ENCODE results near the gene NBAS.

The NBAS gene

DNA sequence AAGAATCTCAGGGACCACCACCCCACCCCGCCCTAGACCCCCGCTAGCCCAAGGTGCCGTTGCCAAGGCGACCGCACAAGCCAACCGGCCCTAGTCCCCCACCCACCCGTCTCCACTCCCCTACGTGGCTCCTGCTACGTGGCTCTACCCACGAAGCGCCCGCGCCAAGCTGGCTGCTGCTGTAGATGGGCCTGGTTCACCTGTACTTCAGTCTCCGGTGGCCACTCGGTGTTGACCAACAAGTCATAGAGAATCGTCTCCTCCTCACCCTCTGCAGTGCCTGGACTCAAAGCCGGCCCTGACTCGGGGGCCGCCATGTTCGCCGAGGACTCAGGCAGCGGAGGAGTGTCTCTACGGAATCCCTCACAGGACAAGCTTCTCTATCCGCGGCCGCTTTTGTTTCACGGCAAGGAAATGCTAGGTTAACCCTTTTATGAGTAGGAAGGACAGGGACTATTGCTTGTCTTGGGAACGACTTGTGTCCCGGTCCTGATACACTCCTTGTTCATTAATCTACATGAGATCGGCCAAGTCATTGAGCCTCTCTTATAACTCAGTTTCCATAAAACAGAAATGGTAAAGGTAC, at the start of gene NBAS:
TSS of gene NBAS (minus strand) at position 347 of the 586 bp plus-strand sequence. CDS start at position 317, 30 bp downstream.
- peak; percentile 89 to 92 for DNase-seq

DNA sequence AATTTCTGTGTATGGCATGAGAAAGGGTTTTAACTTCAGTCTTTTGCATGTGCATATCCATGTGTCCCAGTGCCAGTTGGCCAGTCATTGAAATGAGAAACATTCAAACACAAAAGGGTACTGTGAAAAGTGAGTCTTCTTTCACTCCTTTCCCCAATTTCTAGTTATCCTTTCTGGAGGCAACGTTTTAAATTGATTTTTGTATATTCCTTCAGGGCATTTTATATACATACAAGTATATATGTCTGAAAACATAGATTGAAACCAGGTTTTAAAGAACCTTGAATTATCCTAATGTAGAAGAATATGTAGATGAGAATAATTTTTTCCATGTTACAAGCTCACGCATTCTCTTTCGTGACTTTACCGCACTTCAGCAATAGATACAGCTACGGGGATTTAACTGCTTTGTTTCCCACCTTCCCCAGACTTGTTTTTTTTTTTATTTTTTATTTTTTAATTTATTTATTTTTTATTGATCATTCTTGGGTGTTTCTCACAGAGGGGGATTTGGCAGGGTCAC, 49.4 kb upstream of the NBAS start:
- no peak for DNase-seq

DNA sequence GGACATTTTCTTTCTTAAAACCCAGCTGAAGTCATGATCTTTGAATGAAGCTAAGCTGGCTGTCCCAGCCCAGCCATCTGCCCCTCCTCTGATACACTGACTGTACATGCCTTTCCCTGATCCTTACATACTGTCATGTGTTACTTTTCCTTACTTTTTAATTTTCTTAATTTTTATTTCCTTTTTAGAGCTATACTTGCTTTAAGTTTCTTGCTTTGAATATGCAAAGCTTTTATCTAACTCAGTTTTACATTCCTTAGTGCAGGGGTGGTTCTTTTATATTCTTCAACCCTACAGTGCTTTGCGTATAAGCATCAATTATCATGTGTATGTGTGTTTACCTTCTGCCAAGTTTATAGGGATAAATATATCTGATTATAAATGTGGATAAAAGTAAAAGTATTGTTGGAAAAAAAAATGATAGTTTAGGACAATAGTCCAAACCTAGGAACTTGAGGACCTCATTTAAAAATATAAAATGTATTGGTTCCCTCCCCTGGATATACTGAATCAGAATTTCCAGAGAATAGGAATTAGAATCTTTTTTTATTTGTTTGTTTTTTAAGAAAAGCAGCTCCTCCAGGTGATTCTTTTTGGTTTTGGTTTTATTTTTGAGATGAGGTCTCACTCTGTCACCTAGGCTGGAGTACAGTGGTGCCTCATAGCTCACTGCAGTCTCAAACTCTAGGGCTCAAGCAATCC, 48.4 kb upstream of the NBAS start:
- DNase-seq, result no peak

GRCh38 chr2:15608392-15608761, 47.2 kb upstream of the NBAS start:
- DNase-seq, result no peak

DNA sequence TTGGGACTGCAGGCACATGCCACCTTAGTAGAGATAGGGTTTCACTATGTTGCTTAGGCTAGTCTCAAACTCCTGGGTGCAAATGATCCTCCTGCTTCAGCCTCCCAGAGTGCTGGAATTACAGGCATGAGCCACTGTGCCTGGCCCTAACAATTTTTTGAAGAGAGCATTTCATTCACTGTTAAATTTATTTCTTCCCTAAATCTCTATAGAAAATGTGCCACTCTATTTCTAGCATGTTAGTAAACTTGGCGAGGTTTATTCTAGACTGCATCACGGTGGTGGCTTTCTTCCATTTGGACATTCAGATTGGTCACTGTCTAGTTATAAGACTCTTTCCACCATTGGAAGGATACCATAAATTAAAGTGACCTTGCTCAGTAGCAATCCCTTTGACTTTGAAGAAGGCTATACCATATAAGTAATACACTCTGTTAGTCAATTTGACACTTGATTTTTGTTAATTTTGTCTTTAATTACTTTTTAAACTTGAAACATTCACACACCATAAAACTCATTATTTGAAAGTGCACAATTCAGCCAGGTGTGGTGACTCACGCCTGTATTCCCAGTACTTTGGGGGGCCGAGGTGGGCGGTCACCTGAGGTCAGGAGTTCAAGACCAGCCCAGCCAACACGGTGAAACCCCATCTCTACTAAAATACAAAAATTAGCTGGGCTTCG, 46.7 kb upstream of the NBAS start:
- DNase-seq, result no peak

DNA sequence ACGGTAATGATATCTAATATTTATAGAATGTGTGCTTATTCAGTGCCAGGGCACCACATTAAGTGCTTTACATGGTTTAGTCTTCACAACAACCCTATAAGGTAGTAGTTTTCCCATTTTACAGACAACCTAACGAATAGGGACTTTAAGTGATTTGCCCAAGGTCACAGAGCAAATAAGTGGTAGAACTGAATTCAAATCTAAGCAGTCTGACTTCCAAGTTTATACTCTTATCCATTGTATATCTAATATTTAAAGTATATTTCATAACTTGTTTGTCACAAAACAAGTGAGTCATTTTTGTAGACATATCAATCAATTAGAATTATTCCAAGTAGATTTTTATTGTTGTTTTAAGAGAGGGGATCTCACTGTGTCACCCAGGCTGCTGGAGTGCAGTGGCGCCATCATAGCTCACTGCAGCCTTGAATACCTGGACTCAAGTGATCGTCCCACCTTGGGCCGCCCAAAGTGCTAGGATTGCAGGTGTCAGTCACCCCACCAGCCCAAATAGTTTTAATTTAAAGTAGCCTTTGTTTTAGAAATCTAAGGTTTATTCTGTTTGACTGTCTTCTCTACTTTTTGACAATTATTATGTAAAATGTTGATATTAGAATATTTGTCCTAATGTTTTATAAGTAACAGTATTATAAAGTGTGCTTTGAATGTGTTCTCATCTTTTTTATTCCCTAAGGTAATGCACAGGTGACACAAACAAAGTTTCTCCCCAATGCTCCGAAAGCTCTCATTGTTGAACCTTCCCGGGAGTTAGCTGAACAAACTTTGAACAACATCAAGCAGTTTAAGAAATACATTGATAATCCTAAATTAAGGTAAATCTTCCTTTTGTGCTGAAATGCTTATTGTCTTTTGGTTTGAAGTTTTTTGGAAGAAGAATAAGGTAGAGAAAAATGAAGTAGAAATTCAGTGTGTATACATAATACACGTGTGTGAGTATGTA, 45.6 kb upstream of the NBAS start:
- DNase-seq, result no peak

DNA sequence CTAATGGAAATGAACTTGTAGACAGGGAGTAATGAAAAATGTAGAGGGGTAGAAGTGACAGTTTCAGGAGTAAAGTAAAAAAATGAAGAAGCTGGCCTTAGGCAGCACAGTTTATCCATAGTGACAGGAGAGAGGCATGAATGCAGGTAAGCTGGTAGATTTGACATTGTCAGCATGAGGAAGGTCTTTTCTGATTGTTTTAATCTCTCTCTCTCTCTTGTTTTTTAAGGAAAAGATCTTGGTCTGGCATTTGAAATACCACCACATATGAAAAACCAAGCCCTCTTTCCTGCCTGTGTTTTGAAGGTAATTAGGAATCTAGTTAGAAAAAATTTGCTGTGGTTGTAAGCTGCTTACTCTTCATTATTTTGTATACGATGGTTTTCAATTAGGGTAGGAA, 44.6 kb upstream of the NBAS start:
- no peak for DNase-seq

GRCh38 chr2:15603948-15604347, 42.8 kb upstream of the NBAS start:
- DNase-seq, result no peak

- DNase-seq, result no peak
Observed at GRCh38 chr2:15603044-15603765, 42.1 kb upstream of the NBAS start.

GRCh38 chr2:15602393-15602792, 41.3 kb upstream of the NBAS start:
- no peak for DNase-seq

DNA sequence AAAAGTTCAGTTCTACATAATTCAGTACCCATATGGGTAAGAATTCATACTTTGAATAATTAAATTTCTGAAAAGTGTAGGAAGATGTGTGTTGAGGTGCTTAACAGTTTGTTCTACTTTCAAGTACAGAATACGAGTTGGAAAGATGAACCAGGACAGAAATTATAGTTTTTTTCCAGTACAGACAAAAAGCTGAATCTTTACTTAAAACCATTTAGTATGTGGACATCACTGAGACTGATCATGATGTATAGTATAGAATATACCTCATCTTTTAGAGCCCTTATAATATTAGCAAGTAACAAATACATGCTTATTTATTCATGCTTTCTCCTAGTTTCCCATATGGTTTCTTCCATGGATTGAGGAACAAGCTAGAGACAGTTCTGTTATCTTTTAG, 40.5 kb upstream of the NBAS start:
- DNase-seq, result no peak

DNA sequence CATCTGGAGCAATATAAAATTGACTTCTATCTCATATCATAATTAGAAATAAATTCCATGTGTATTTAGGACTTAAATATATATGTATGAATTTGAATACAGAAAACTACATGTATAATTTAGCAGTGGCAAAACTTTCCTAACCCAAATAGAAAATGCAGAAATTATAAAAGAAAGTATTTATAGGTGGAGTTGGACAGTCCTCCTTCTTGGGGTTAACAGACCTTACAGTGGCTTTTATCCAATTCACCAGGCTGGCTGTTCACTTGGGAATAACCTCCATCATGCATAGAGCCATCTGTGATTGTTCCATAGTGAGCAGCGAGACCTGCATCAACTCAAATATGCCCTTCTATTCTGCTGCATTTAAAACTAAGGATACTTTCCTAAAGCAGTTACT, 38.9 kb upstream of the NBAS start:
- DNase-seq, result no peak

DNA sequence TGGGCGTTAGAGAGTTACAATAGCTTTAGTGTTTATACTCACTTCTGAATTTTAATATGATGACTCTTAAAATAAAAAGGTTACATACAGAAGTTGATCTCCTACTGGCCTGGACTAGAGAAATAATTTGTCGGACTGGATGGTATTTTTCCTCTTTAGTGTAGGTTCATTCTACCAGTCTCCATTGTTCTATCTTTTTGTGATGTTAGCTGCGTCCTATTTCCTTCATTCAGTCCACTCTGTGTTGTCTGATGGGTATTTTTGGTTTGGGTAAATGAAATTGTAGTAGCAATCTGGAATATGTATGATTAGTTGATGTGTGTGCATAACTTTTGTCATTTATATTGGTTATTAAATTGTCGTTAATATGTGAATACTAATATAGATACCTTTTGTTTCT, 35.8 kb upstream of the NBAS start:
- no peak for DNase-seq

GRCh38 chr2:15596350-15596749, 35.2 kb upstream of the NBAS start:
- no peak for DNase-seq

GRCh38 chr2:15595936-15596335, 34.8 kb upstream of the NBAS start:
- no peak for DNase-seq

DNA sequence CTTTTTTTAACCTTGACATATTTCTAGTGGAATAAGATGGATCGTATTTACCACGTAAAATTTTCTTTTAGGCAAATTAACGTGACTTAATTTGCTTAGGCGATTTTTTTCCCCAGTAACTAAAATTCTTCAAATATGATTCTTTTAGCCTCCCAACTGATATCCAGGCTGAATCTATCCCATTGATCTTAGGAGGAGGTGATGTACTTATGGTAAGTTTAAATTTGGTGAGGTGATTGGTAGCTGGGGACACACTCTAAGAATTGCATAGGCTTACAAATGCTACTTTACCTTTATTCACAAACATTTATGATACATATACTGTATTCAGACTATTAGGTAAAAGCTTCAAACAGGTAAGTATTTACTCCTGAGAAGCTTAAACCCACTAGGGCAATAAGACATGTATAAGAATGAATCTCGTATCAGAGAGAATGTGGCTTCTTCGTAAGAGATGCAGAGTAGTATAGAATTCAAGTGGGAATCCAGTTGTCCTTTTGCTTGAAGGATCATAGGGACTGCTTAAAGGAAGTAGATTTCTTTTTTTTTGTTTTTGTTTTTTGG, 34.3 kb upstream of the NBAS start:
- no peak for DNase-seq

- DNase-seq, result no peak
Observed at GRCh38 chr2:15594291-15595256, 33.4 kb upstream of the NBAS start.

GRCh38 chr2:15593327-15593705, 32.2 kb upstream of the NBAS start:
- no peak for DNase-seq

DNA sequence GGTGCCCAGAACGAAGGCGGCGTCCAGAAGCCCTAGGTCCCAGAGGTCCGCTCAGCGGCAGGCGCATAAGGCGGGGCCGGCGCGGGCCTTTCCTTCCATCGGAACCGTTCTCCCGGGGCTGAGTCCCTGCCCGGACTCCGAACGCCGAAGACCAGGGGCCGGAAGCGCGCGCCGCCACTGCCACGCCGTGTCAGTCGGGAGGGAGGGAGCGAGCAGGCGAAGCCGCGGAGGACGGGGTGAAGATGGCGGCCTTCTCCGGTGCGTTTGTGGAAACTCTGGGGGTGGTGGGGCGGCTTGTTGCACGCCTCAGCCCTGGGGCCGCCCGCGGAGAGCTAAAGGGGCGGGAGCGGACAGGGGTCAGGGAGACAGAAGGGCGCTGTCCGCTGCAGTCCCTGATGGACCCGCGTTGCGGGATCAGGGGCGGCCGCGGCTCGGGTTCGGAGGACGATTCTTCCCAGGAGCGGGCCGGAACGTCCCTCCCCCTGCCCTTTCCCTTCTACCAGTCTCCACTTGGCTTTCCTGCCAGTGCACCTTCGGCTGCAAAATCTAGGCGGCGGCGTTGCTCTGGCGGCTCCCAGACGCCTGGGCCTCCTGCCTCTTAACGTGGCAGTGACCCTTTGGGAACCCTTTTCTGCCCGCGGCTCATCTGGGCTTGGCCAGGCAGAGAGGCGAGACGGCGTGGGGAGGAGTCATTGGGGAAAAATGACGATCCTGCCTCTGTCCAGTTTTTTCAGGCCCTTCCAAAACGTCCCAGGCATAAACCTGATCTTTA, 30.7 kb upstream of the NBAS start, which contains the start of gene DDX1:
TSS of gene DDX1 (plus strand) at position 177 of the 772 bp plus-strand sequence. CDS start at position 243, 66 bp downstream.
- DNase-seq, result peak; percentile 75 to 83

GRCh38 chr2:15591373-15591691, 30.2 kb upstream of the NBAS start:
- no peak for DNase-seq

Measured in Kasumi-1 (cell line).